Thymus (tissue), 14 donors: Measurements from ENCODE around the gene ARF3. TPM values are rescaled to one million over a fixed set of nuclear protein-coding genes. Genes with fewer than 3 reads are reported as not detected.
A peak's percentile ranks its signal among the peaks of the same experiment; 100 is the strongest.

Experiments used
- DNase-seq, 9 donors: peaks; one replicate each; pipeline ENCODE4 v3.0.0-alpha.2; 2013; ENCODE audit warnings: low spot score in 9 of 9, low read depth in 6 of 9, missing footprints in 1 of 9
- H3K27ac ChIP-seq, 2 donors: one replicate each; pipeline ENCODE4 v1.5.1; 2013; ENCODE audit warnings: control low read depth in 1 of 2, low read depth in 1 of 2, low read length in 1 of 2, mild to moderate bottlenecking in 1 of 2, moderate library complexity in 1 of 2
- H3K27me3 ChIP-seq, 2 donors: one replicate each; pipeline ENCODE4 v1.5.1; 2013; ENCODE audit warnings: low read length in 1 of 2; ENCODE audit not compliant: control insufficient read depth in 2 of 2, insufficient read depth in 1 of 2
- H3K36me3 ChIP-seq, 2 donors: one replicate each; pipeline ENCODE4 v1.5.1; 2013; ENCODE audit warnings: low read length in 1 of 2, mild to moderate bottlenecking in 1 of 2, moderate library complexity in 1 of 2; ENCODE audit not compliant: control insufficient read depth in 2 of 2, insufficient read depth in 2 of 2
- H3K4me1 ChIP-seq, 2 donors: one replicate each; pipeline ENCODE4 v1.5.1; 2013; ENCODE audit warnings: low read length in 2 of 2; ENCODE audit not compliant: control insufficient read depth in 2 of 2, insufficient read depth in 2 of 2
- H3K4me3 ChIP-seq, 2 donors: one replicate each; pipeline ENCODE4 v1.5.1; 2013; ENCODE audit warnings: low read length in 2 of 2, control low read depth in 1 of 2, mild to moderate bottlenecking in 1 of 2
- H3K9me3 ChIP-seq, 2 donors: one replicate each; pipeline ENCODE4 v1.5.1; 2013; ENCODE audit warnings: low read length in 1 of 2, mild to moderate bottlenecking in 1 of 2; ENCODE audit not compliant: control insufficient read depth in 2 of 2, insufficient read depth in 1 of 2
- WGBS: extraction: QIAGEN DNeasy Blood & Tissue Kit; methylation state at CpG from one replicate; pipeline ENCODE4 v1.1.7; 2013; 5-methylcytosine and 5-hydroxymethylcytosine counted together
- long read RNA-seq, 10 donors: transcript quantifications; one replicate each; lab custom pipeline, GENCODE V29; 2026
- polyA plus RNA-seq: library from polyadenylated mRNA; stranded (reverse); fragments of 200-250 nt; gene quantifications from one replicate; pipeline ENCODE4 v1.2.3, GENCODE V29; 2013
- total RNA-seq: library from RNA; stranded (reverse); fragments of 120-200 nt; gene quantifications from one replicate; pipeline ENCODE4 v1.2.4, GENCODE V29; 2013
- donor health status: healthy.

ARF3 gene
- total RNA-seq = 48.1 TPM
- polyA plus RNA-seq = 70.6 TPM
- long read RNA-seq, donor 1, full-length matches to known transcripts = 10 of 10 reads
- long read RNA-seq, donor 1, partial matches to known transcripts = 0 of 10 reads
- long read RNA-seq, donor 1, other reads (novel, unspliced or antisense) = 0 of 10 reads
- long read RNA-seq, donor 2 = 0 reads
- long read RNA-seq, donor 3, full-length matches to known transcripts = 57 of 73 reads
- long read RNA-seq, donor 3, partial matches to known transcripts = 16 of 73 reads
- long read RNA-seq, donor 3, other reads (novel, unspliced or antisense) = 0 of 73 reads
- long read RNA-seq, donor 4, full-length matches to known transcripts = 24 of 24 reads
- long read RNA-seq, donor 4, partial matches to known transcripts = 0 of 24 reads
- long read RNA-seq, donor 4, other reads (novel, unspliced or antisense) = 0 of 24 reads
- long read RNA-seq, donor 5, full-length matches to known transcripts = 54 of 54 reads
- long read RNA-seq, donor 5, partial matches to known transcripts = 0 of 54 reads
- long read RNA-seq, donor 5, other reads (novel, unspliced or antisense) = 0 of 54 reads
- long read RNA-seq, donor 6, full-length matches to known transcripts = 32 of 37 reads
- long read RNA-seq, donor 6, partial matches to known transcripts = 5 of 37 reads
- long read RNA-seq, donor 6, other reads (novel, unspliced or antisense) = 0 of 37 reads
- long read RNA-seq, donor 7, full-length matches to known transcripts = 27 of 27 reads
- long read RNA-seq, donor 7, partial matches to known transcripts = 0 of 27 reads
- long read RNA-seq, donor 7, other reads (novel, unspliced or antisense) = 0 of 27 reads
- long read RNA-seq, donor 8, full-length matches to known transcripts = 23 of 23 reads
- long read RNA-seq, donor 8, partial matches to known transcripts = 0 of 23 reads
- long read RNA-seq, donor 8, other reads (novel, unspliced or antisense) = 0 of 23 reads
- long read RNA-seq, donor 9, full-length matches to known transcripts = 26 of 26 reads
- long read RNA-seq, donor 9, partial matches to known transcripts = 0 of 26 reads
- long read RNA-seq, donor 9, other reads (novel, unspliced or antisense) = 0 of 26 reads
- long read RNA-seq, donor 10, full-length matches to known transcripts = 32 of 32 reads
- long read RNA-seq, donor 10, partial matches to known transcripts = 0 of 32 reads
- long read RNA-seq, donor 10, other reads (novel, unspliced or antisense) = 0 of 32 reads

GRCh38 chr12:48957141-48958048, at the start of gene ARF3:
ARF3 (minus strand) TSS chr12:48957487; CDS start chr12:48941095, 16,392 bp downstream.
- H3K27me3 ChIP-seq = peaks cover 0 to 10% of the 10 kb centered on the region in 2 donors
- no peaks in the 10 kb centered on the region for H3K9me3 ChIP-seq
- H3K4me3 ChIP-seq = peak within 1 kb of the TSS; percentile 65 to 95
- under 1% methylated on average over 58 of the region's 58 CpGs for WGBS
- peak within 1 kb of the TSS; percentile 78 for H3K27ac ChIP-seq
- DNase-seq = peak; percentile 80 to 96 (median 93)
- H3K4me1 ChIP-seq = peaks cover 17 to 25% of the 10 kb centered on the region in 2 donors
- peaks cover 4 to 15% of the 10 kb centered on the region in 2 donors for H3K36me3 ChIP-seq

- Histone ChIP-seq H3K27me3 (peaks cover 54 to 60% of the 10 kb centered on the region in 2 donors), H3K4me3 (no peak overlapping the region), H3K9me3 (peaks cover 1 to 8% of the 10 kb centered on the region in 2 donors), H3K4me1 (peaks cover 17 to 37% of the 10 kb centered on the region in 2 donors), H3K27ac (no peak overlapping the region), H3K36me3 (peaks cover 40 to 45% of the 10 kb centered on the region in 2 donors)
- DNase-seq = no peak
- 93% methylated on average over 2 of the region's 2 CpGs for WGBS
Observed at GRCh38 chr12:49000346-49000745, 43.1 kb upstream of the ARF3 start.

- DNase-seq = peak in 1 of 9 donors; percentile 64
- Histone ChIP-seq H3K9me3 (peaks cover 1 to 8% of the 10 kb centered on the region in 2 donors), H3K27me3 (peaks cover 62 to 68% of the 10 kb centered on the region in 2 donors), H3K4me1 (peaks cover 17 to 42% of the 10 kb centered on the region in 2 donors), H3K27ac (no peak within 1 kb of the TSS), H3K4me3 (peak within 1 kb of the TSS in 1 of 2 donors; percentile 36), H3K36me3 (peaks cover 32 to 38% of the 10 kb centered on the region in 2 donors)
- 3% methylated on average over 30 of the region's 30 CpGs for WGBS
Observed at GRCh38 chr12:48999371-49000131, 42.3 kb upstream of the ARF3 start, which contains the start of gene DDN. DDN (minus strand) TSS chr12:48999375; CDS start chr12:48999287, 88 bp downstream.

- peak in 1 of 9 donors; percentile 11 for DNase-seq
- H3K4me1 ChIP-seq = peaks cover 17 to 42% of the 10 kb centered on the region in 2 donors
- H3K9me3 ChIP-seq = peaks cover 1 to 8% of the 10 kb centered on the region in 2 donors
- H3K4me3 ChIP-seq = peak overlapping the region in 1 of 2 donors; percentile 36
- peaks cover 24 to 29% of the 10 kb centered on the region in 2 donors for H3K36me3 ChIP-seq
- H3K27me3 ChIP-seq = peaks cover 68 to 76% of the 10 kb centered on the region in 2 donors
- WGBS = 3% methylated on average over 48 of the region's 48 CpGs
- H3K27ac ChIP-seq = no peak overlapping the region
Observed at GRCh38 chr12:48998497-48999353, 41.4 kb upstream of the ARF3 start.

GRCh38 chr12:48997719-48998496, 40.6 kb upstream of the ARF3 start:
- Histone ChIP-seq H3K36me3 (peaks cover 20 to 22% of the 10 kb centered on the region in 2 donors), H3K27me3 (peaks cover 70 to 84% of the 10 kb centered on the region in 2 donors), H3K27ac (no peak overlapping the region), H3K4me3 (peak overlapping the region in 1 of 2 donors; percentile 43), H3K9me3 (peaks cover 1 to 8% of the 10 kb centered on the region in 2 donors), H3K4me1 (peaks cover 17 to 42% of the 10 kb centered on the region in 2 donors)
- DNase-seq = no peak
- whole genome bisulfite sequencing = 2% methylated on average over 57 of the region's 57 CpGs

GRCh38 chr12:48996794-48997718, 39.8 kb upstream of the ARF3 start:
- H3K27ac ChIP-seq = no peak overlapping the region
- peaks cover 70 to 93% of the 10 kb centered on the region in 2 donors for H3K27me3 ChIP-seq
- peak in 1 of 9 donors; percentile 72 for DNase-seq
- peak overlapping the region in 1 of 2 donors; percentile 43 for H3K4me3 ChIP-seq
- H3K9me3 ChIP-seq = peaks cover 1 to 8% of the 10 kb centered on the region in 2 donors
- H3K36me3 ChIP-seq = peaks cover 11 to 13% of the 10 kb centered on the region in 2 donors
- peaks cover 17 to 42% of the 10 kb centered on the region in 2 donors for H3K4me1 ChIP-seq
- WGBS = 3% methylated on average over 71 of the region's 71 CpGs
